ENCODE measurements around the gene HPD.

HPD gene

GRCh38 chr12:121828826-121829225 lies 29.8 kb downstream of the HPD start:
- DNase-seq (ENCODE audit: low read depth in 2 of 2), result no peak

GRCh38 chr12:121828306-121828705 lies 30.4 kb downstream of the HPD start:
- DNase-seq (ENCODE audit: low read depth in 2 of 2), result no peak

GRCh38 chr12:121827351-121828099 lies 31.1 kb downstream of the HPD start:
- no peak for DNase-seq (ENCODE audit: low read depth in 2 of 2)

- DNase-seq (ENCODE audit: low read depth in 2 of 2), result no peak
Observed at GRCh38 chr12:121826318-121827150, 32.1 kb downstream of the HPD start.

GRCh38 chr12:121825041-121825523 lies 33.6 kb downstream of the HPD start:
- no peak for DNase-seq (ENCODE audit: low read depth in 2 of 2)

GRCh38 chr12:121823727-121824115 lies 34.9 kb downstream of the HPD start:
- no peak for DNase-seq (ENCODE audit: low read depth in 2 of 2)

- no peak for DNase-seq (ENCODE audit: low read depth in 2 of 2)
Observed at GRCh38 chr12:121823101-121823726, 35.4 kb downstream of the HPD start.

GRCh38 chr12:121822393-121823100 lies 36.1 kb downstream of the HPD start:
- no peak for DNase-seq (ENCODE audit: low read depth in 2 of 2)

GRCh38 chr12:121820056-121820455 lies 38.6 kb downstream of the HPD start:
- no peak for DNase-seq (ENCODE audit: low read depth in 2 of 2)

GRCh38 chr12:121819212-121819949 lies 39.3 kb downstream of the HPD start:
- no peak for DNase-seq (ENCODE audit: low read depth in 2 of 2)

- DNase-seq (ENCODE audit: low read depth in 2 of 2), result no peak
Observed at GRCh38 chr12:121817648-121818043, 41.0 kb downstream of the HPD start.

- no peak for DNase-seq (ENCODE audit: low read depth in 2 of 2)
Observed at GRCh38 chr12:121816925-121817647, 41.6 kb downstream of the HPD start.

- no peak for DNase-seq (ENCODE audit: low read depth in 2 of 2)
Observed at GRCh38 chr12:121815263-121815662, 43.4 kb downstream of the HPD start.

GRCh38 chr12:121814429-121815119 lies 44.1 kb downstream of the HPD start:
- no peak for DNase-seq (ENCODE audit: low read depth in 2 of 2)

- no peak for DNase-seq (ENCODE audit: low read depth in 2 of 2)
Observed at GRCh38 chr12:121813951-121814350, 44.7 kb downstream of the HPD start.

- no peak for DNase-seq (ENCODE audit: low read depth in 2 of 2)
Observed at GRCh38 chr12:121812921-121813896, 45.5 kb downstream of the HPD start.

- DNase-seq (ENCODE audit: low read depth in 2 of 2), result peak in 1 of 2 donors; percentile 46
Observed at GRCh38 chr12:121812320-121812871, 46.3 kb downstream of the HPD start.

Measured in stimulated activated CD4-positive, alpha-beta T cell treated with anti-CD3 and anti-CD28 coated beads, Interleukin-4, amount 100 ng/mL, for 48 hours (primary cell).